Endodermal cell (in vitro differentiated cells): ENCODE data around the gene CETN3. TPM values are rescaled to one million over a fixed set of nuclear protein-coding genes. Genes with fewer than 3 reads are reported as not detected.

Experiments
- DNase-seq: peaks from one replicate; pipeline ENCODE4 v3.0.0-alpha.2; 2017
- H3K27ac ChIP-seq: 2 replicates; pipeline ENCODE4 v1.5.1; 2013; ENCODE audit warnings: mild to moderate bottlenecking, low read depth, low read length, moderate library complexity
- H3K27me3 ChIP-seq: 2 replicates; pipeline ENCODE4 v1.6.1; 2013; ENCODE audit warnings: mild to moderate bottlenecking, low read length, moderate library complexity; ENCODE audit not compliant: insufficient read depth, control insufficient read depth, poor library complexity, severe bottlenecking
- H3K36me3 ChIP-seq: 2 replicates; pipeline ENCODE4 v1.7.0; 2013; ENCODE audit warnings: mild to moderate bottlenecking, low read length, moderate library complexity; ENCODE audit not compliant: control insufficient read depth, insufficient read depth
- H3K4me1 ChIP-seq: one replicate; pipeline ENCODE4 v1.7.0; 2013; ENCODE audit warnings: low read length; ENCODE audit not compliant: control insufficient read depth, insufficient read depth
- H3K4me3 ChIP-seq: 2 replicates; pipeline ENCODE4 v1.5.1; 2013; ENCODE audit warnings: mild to moderate bottlenecking, low read length, moderate library complexity
- H3K9ac ChIP-seq: 2 replicates; pipeline ENCODE4 v1.6.1; 2013; ENCODE audit warnings: mild to moderate bottlenecking, low read length, moderate library complexity; ENCODE audit not compliant: poor library complexity, severe bottlenecking; ENCODE audit errors: extremely low read depth
- H3K9me3 ChIP-seq: 2 replicates; pipeline ENCODE4 v1.6.1; 2013; ENCODE audit warnings: mild to moderate bottlenecking, low read length, moderate library complexity; ENCODE audit not compliant: control insufficient read depth
- H3K27ac Mint-ChIP-seq: 2 replicates; pipeline ENCODE4 v1.8.0; 2020; ENCODE audit warnings: mixed read lengths
- H3K27me3 Mint-ChIP-seq: 2 replicates; pipeline ENCODE4 v1.8.0; 2021; ENCODE audit warnings: mild to moderate bottlenecking, mixed read lengths; ENCODE audit not compliant: insufficient read depth
- H3K36me3 Mint-ChIP-seq: 2 replicates; pipeline ENCODE4 v1.8.0; 2020; ENCODE audit warnings: low read depth, mixed read lengths
- H3K4me1 Mint-ChIP-seq: 2 replicates; pipeline ENCODE4 v1.8.0; 2020; ENCODE audit warnings: mixed read lengths
- H3K4me3 Mint-ChIP-seq: 2 replicates; pipeline ENCODE4 v1.8.0; 2020; ENCODE audit warnings: mild to moderate bottlenecking, moderate library complexity, mixed read lengths
- H3K9me3 Mint-ChIP-seq: 2 replicates; pipeline ENCODE4 v1.8.0; 2020; ENCODE audit warnings: mild to moderate bottlenecking, mixed read lengths
- WGBS, 2 experiments: methylation state at CpG; one replicate each; pipeline versions ENCODE4 v1.1.5 to v1.1.7; 2013; ENCODE audit warnings: missing lambda C conversion rate in 2 of 2, mixed read lengths in 1 of 2; ENCODE audit not compliant: insufficient coverage in 1 of 2, insufficient read length in 1 of 2; 5-methylcytosine and 5-hydroxymethylcytosine counted together
- total RNA-seq, 2 donors: library from RNA; stranded (reverse); fragmentation: NEBNext Ultra II Directional in 1 of 2; extraction: Animal tissue kit (Norgen Biotek cat#: 25700) in 1 of 2; gene quantifications; 2 replicates in 1 of 2; 3 replicates in 1 of 2; pipeline ENCODE4 v1.2.1, GENCODE V29; 2021
- TF ChIP-seq, protein P1 (sequence below): fragments of 200-600 bp; sonication (generic); conservative IDR thresholded peaks from 2 replicates; pipeline ENCODE4 v1.5.0; 2021; ENCODE audit warnings: antibody characterized with exemption, mild to moderate bottlenecking

CETN3 gene
- total RNA-seq, 2 donors from 2014 or later: 50.7 to 65.1 TPM

DNA sequence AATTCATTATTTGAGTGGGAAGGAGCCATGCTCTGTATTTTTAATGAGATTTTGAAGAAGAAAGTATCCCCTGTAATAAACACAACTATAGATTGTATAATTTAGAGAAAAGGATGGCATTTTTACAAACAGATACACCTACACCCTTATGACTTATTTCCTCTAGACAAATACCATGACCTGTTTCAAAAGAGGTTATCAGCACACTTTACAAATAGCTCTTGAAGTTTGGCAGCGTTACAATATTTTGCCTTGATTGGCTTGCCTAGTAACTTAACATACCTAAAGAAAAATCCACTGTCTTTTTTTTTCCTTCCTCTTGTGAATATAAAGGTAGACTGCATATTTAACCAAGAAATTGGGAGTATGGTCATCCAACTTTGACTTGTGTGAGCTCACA, 28.5 kb upstream of the CETN3 start:
- Mint-ChIP-seq H3K9me3 (no peaks in the 10 kb centered on the region), H3K36me3 (no peaks in the 10 kb centered on the region), H3K27ac (no peak overlapping the region), H3K4me3 (no peak overlapping the region), H3K4me1 (peaks cover 7% of the 10 kb centered on the region), H3K27me3 (peaks cover 3% of the 10 kb centered on the region)
- Histone ChIP-seq H3K27ac (no peak overlapping the region), H3K4me3 (no peak overlapping the region), H3K36me3 (no peaks in the 10 kb centered on the region), H3K4me1 (no peaks in the 10 kb centered on the region), H3K27me3 (no peaks in the 10 kb centered on the region), H3K9ac (no peak overlapping the region), H3K9me3 (no peaks in the 10 kb centered on the region)
- 80 to 86% methylated on average over 1 of the region's 1 CpG for WGBS, 2 experiments
- no peak for DNase-seq
- TF ChIP-seq, protein P1, sequence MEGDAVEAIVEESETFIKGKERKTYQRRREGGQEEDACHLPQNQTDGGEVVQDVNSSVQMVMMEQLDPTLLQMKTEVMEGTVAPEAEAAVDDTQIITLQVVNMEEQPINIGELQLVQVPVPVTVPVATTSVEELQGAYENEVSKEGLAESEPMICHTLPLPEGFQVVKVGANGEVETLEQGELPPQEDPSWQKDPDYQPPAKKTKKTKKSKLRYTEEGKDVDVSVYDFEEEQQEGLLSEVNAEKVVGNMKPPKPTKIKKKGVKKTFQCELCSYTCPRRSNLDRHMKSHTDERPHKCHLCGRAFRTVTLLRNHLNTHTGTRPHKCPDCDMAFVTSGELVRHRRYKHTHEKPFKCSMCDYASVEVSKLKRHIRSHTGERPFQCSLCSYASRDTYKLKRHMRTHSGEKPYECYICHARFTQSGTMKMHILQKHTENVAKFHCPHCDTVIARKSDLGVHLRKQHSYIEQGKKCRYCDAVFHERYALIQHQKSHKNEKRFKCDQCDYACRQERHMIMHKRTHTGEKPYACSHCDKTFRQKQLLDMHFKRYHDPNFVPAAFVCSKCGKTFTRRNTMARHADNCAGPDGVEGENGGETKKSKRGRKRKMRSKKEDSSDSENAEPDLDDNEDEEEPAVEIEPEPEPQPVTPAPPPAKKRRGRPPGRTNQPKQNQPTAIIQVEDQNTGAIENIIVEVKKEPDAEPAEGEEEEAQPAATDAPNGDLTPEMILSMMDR: no peak

GRCh38 chr5:90437663-90438062, 28.1 kb upstream of the CETN3 start:
- Mint-ChIP-seq H3K4me3 (no peak overlapping the region), H3K36me3 (no peaks in the 10 kb centered on the region), H3K27ac (no peak overlapping the region), H3K4me1 (peaks cover 7% of the 10 kb centered on the region), H3K27me3 (peaks cover 3% of the 10 kb centered on the region), H3K9me3 (no peaks in the 10 kb centered on the region)
- Histone ChIP-seq H3K4me3 (no peak overlapping the region), H3K27ac (no peak overlapping the region), H3K4me1 (no peaks in the 10 kb centered on the region), H3K36me3 (no peaks in the 10 kb centered on the region), H3K9ac (no peak overlapping the region), H3K9me3 (no peaks in the 10 kb centered on the region), H3K27me3 (no peaks in the 10 kb centered on the region)
- no peak for DNase-seq
- TF ChIP-seq, protein P1: no peak

DNA sequence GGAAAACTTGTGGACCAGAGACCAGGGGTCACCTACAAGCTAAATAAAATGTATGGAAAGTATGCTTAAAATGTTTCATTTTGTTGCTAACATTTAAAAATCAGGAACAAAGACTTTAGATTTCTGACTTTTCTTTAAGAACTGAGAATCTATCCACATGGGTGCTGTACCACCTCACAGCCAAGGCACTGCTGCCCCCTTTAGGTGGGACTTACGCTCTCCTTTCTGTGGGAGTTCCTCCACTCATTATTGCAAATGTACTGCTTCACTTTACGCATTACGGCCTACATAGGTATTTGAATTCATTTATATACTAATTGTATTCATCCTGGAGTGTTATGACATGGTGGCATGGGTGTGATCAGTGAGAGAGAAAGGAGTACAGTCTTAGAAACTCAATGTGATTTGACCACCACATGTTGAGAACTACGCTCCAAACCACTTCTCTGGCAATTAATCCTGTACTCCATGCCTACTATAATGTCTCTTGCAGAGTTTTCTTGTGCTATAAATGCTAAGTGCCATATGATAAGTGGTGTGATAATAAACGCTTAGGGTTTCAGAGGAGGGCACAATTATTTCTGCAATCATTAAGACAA, 24.7 kb upstream of the CETN3 start:
- Mint-ChIP-seq H3K4me3 (no peak overlapping the region), H3K36me3 (no peaks in the 10 kb centered on the region), H3K27ac (no peak overlapping the region), H3K9me3 (no peaks in the 10 kb centered on the region), H3K4me1 (no peaks in the 10 kb centered on the region), H3K27me3 (peaks cover 3% of the 10 kb centered on the region)
- TF ChIP-seq, protein P1: peak; percentile 91
- peak; percentile 89 for DNase-seq
- Histone ChIP-seq H3K9ac (no peak overlapping the region), H3K27me3 (no peaks in the 10 kb centered on the region), H3K4me3 (no peak overlapping the region), H3K27ac (no peak overlapping the region), H3K9me3 (no peaks in the 10 kb centered on the region), H3K4me1 (no peaks in the 10 kb centered on the region), H3K36me3 (no peaks in the 10 kb centered on the region)
- 71% methylated on average over 4 of the region's 5 CpGs; no CpG with 5 or more reads in 1 of the 2 experiments for WGBS, 2 experiments
